Measurements from ENCODE around the gene RMND1.

RMND1 gene

DNA sequence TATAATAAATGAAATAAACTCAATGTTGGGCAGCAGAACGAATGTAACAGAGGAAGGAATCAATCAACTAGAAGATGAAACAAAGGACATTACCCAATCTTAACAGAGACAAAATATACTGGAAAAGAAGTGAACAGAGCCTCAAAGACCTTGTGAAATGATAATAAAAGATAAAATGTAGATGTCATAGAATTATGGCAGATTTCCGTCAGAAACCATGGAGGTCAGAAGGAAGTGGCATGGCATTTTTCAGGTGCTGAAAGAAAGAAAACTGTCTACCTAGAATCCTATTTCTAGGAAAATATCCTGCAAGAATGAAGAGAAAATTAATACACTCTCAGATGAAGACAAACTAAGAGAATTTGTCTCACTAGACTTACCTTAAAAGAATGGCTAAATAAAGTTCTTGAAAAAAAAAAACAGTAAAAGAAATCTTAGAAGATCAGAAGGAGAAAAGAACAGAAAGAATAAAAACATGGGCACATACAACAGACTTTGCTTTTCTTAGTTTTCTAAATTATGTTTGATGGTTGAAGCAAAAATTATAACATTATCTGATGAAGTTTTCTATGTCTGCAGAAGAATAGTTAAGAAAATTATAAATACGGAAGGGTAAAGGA, 37.2 kb downstream of the RMND1 start:
- no peak for DNase-seq

DNA sequence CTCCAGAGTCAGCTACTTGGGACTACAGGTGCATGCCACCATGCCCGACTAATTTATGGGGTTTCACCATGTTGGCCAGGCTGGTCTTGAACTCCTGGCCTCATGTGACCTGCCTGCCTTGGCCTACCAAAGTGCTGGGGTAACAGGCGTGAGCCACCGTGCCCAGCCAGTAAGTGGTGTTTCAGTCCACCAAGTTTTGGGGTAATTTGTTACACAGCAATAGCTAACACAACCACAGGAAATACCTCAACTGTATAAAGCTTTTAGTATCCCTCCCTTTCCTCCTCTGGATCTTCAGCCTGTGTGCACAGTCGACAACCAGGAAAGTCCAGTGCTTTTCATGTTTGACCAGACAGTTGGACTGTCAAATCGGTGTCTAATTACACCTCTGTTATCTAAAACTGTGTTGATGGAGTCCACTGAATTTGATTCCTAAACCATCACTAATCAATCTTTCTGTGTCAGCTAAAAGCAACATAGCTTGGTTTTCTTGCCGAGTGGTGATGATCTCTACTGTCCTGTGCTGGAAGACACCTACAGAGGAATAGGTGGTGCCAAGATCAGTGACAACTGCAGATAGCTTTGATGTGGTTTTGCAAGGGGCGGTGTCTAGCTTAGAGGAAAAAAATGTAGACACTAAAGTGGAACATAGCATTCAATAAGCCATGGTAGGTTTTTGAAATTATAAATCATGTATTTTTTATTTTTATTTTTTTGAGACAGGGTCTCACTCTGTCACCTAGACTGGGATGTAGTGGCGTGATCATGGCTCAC, 38.4 kb downstream of the RMND1 start:
- peak; percentile 23 to 66 (median 59) for DNase-seq

DNA sequence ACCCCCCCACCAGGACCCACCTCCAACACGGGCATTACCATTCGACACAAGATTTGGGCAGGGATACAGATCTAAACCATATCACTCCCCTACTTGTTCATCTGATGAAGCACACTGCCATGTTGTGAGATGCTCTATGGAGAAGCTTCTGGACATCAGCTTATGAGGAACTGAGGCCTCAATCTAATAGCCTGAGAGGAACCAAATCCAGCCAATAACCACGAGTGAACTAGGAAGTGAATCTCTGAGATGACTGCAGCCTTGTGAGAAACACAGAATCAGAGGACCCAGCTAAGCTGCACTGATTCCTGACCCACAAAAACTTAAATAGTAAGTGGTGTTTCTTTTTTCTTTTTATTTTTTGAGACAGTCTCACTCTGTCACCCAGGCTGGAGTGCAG, 39.0 kb downstream of the RMND1 start:
- DNase-seq: no peak

GRCh38 chr6:151409679-151410078, 42.2 kb downstream of the RMND1 start:
- no peak for DNase-seq

GRCh38 chr6:151409260-151409659, 42.7 kb downstream of the RMND1 start:
- DNase-seq: no peak

GRCh38 chr6:151408858-151409257, 43.1 kb downstream of the RMND1 start:
- DNase-seq: no peak

DNA sequence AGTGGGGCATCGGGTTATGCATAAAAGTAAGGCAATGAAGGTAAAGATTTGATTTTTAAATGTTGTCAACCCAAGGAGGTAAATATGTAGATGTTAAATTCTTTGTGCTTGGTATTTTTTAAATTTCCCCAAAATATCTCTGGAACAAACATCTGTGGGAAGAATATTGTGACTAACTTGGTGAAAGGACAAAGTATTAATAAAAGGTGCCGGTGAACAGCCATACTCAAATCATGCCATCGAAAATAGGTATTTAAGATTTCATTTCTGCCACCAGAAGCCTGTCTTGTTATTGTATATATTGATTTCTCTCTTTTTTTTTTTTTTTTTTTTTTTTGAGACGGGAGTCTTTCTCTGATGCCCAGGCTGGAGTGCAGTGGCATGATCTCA, 48.0 kb downstream of the RMND1 start:
- no peak for DNase-seq

DNA sequence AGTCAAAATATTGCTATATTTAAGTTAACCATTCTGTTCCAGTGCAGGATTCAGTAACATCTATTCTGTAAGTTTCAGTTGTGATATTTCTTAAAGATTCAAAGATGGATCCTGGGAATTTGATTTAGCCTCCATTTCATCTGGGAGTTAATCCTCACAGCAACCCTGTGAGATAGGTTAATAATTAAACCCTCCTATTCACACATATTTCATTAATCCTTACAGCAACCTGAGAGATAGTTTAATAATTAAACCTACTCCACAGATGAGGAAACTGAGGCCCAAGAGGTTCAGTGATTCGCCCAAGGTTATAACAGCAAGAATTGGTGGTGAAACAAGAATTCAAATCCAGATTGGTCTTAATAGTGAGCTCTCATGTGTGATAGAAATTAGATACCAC, 49.7 kb downstream of the RMND1 start:
- DNase-seq: no peak

GRCh38 chr6:151400473-151400872, 51.5 kb downstream of the RMND1 start:
- no peak for DNase-seq

GRCh38 chr6:151399679-151400078, 52.2 kb downstream of the RMND1 start:
- no peak for DNase-seq

GRCh38 chr6:151393410-151393809, 58.5 kb downstream of the RMND1 start:
- DNase-seq: no peak

DNA sequence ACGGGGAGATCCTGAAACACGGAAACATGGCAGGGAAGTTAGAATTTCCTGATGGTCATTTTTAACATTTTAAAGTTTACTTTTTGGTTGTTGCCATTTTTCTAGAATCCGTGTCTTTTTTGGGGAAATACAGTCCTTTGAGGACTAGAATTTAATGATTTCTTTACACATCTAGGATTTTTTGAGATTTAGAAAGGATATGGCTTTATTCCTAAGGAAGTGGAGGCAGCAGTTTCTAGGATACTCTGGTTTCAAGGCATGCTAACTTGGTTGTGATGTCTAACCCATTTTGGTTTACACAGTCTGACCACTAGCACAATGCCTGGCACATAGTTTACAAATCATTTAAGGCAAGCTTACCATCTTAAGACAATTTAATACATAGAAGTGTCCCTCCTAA, 59.5 kb downstream of the RMND1 start:
- DNase-seq: no peak

- peak; percentile 62 to 71 (median 66) for DNase-seq
Observed at GRCh38 chr6:151391471-151392413, 60.2 kb downstream of the RMND1 start, which contains the start of gene ZBTB2. Gene ZBTB2 (minus strand): TSS chr6:151391559. CDS start chr6:151373637, 17,922 bp downstream.

- DNase-seq: peak in 4 of 5 donors; percentile 72 to 83 (median 80)
Observed at GRCh38 chr6:151390851-151391470, 61.0 kb downstream of the RMND1 start.

DNA sequence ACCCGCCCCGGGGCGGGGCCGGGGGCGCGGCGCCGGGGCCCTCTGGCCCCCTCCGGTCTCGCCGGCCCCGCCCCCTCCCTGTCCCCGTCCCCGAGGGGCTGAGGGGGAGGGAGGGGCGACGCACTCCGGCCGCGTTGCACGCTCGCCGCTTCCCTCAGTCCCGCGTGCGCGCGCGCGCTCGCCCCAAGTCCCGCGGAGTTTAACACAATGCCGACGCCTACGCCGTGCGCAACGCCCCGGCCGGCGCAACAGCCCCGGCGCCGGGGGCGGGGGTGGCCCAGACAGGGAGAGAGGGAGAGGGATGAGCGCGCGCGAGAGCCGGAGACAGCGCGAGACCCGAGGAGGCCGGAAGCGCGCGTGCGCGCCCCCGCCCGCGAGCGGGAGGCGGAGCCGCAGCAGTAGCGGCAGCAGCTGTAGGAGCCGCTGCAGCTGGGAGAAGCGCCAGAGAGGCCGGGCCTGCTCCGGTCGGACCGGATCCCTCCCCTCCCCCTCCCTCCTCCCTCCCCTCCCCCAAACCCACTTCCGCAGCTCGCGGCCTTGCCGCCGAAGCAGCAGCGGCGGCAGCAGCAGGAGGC, 61.6 kb downstream of the RMND1 start:
- DNase-seq: peak; percentile 93 to 100 (median 97)

DNA sequence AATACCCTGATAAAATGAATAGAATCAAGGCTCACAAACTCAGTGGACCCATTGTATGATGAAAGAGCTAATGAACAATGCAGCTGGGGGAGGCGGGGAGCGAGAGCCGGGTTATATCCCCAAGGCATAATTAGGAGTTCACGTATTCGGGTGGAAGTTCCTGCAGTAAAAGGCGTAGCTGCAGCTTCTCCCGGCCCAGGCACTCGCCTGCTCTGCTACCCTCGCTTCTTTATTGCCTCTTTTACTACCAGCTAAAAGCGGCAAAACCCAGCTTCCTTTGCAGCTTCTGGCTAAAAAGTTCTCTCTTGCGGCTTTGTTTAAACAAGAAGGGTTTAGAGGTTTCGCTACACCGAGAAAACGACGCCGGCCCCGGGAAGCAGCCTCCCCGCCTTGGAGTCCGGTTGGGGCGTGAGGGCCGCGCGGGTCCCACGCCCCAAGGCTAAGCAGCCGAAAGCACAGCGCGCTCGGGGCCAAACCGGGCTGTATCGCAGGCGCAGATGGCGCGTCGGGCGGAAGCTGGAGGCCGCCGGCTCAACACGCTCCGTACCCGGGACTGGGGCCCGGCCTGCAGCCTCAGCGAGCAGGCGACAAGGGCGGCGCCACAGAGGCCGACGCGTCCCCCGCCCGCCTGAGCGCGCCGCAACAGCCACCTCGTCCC, 62.2 kb downstream of the RMND1 start:
- peak in 1 of 5 donors; percentile 42 for DNase-seq

DNA sequence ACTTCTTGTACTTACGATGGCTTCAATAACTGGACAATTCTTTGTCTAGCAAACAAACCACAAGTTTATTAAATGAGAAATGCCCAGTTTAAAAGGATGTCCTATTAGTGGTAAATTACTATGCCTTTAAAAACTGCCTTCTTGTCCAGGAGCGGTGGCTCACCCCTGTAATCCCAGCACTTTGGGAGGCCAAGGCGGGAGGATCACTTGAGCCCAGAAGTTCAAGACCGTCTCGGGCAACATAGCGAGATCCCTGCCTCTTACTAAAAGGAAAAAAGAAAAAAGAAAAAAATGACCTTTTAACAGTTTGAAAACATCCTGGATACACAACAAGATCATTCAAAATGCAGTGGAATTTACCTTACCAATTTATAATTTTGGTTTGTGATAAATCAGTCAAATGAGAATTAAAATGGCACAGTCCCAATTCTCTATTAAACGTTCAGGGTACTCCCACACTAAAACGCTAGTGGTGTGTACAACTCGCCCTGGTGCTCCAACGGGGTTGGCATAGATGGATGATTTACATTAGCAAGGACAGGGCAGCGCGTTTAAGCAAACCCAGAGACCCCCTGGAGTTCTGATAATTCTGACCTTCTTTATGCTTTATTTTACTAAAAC, 62.8 kb downstream of the RMND1 start:
- DNase-seq: peak in 1 of 5 donors; percentile 17

- no peak for DNase-seq
Observed at GRCh38 chr6:151388236-151388635, 63.7 kb downstream of the RMND1 start.

DNA sequence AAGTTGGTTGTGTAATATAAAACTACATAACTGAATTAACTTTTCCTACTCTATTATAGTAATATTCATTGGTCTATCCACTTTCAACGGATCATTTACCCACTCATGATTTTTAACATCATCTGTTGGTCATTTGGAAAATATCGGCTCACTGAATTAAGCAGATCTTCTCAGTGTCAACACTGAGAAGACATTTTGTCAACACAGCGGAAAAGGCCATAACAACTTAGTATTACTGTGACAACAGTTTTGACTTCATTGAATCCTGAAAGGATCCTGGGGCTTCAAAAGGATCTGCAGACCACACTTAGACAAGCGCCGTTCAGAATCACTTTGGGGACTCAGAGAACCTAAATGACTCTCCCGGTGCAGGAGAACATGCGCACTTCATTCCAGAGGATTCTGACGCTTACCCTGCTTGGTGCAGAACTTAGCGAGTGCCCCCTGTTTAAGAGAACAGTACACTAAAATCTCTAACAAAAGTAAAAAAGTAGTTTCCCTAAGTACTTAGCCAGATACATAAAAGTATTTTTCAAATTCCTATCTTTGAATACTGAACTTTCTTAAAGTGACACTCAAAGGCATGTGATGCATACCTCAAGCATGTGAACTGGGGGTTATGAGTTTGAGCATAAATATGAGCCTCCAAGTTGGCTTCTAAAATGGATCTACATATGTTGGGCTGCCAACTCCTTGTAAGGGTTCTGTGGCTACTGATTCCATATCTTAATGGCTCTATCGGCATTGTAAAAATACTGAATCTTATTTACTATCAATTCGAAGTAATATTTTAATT, 64.6 kb downstream of the RMND1 start:
- no peak for DNase-seq

DNA sequence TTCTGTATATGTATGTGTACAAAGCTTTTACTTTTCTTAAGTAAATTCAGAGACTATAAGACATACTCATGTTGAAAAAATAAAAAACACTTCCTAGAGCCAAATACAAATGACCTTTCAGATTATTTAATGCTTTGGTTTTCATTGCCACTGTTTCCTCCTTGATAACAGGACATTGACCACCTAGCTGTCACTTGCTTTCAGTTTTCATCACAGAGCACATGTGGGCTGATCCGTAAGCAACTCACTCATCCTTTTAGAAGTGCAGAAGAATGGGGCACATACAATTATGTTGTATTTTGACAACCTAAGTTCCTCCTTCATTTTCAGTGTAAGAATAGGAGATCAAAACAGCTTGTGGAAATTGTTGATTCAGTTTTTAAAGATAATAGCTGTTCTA, 66.7 kb downstream of the RMND1 start:
- DNase-seq: peak in 1 of 5 donors; percentile 30
